Activated CD4-positive, alpha-beta T cell treated with anti-CD3 and anti-CD28 coated beads, Interleukin-2, Interleukin-6, amounts not matched to agents 100 ng/mL and 50 ng/mL, durations not matched to agents 16 hours and 8 hours (primary cell): Measurements from ENCODE around the gene ZNF197.
"Not testable (repeated sequence)": the region's sequence is repeated elsewhere in the genome, so short reads cannot be mapped to it uniquely, and the experiment has no call there.

ENCODE experiments used
- DNase-seq: peaks from one replicate; pipeline ENCODE4 v3.0.0-alpha.2; 2020

ZNF197 gene

GRCh38 chr3:44665173-44665572 lies 40.3 kb downstream of the ZNF197 start:
- no peak for DNase-seq

DNA sequence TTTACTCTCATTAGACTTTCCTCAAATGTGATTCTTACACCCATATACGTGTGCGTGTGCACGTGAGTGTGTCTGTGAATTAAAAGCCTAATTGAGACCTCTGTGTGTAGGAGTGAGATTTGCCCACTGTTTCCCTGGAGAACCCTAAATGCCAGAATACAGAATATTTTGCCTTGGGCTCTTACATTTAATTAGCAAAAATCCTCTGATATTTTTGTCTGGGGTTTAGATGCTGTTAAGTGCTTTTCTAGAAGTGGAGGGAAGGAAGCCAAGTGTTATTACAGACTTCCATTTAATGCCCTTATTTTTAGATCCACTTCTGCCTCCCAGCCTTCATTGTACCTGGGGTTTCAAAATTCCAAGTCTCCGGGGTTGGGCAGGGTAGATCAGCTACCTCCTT lies 41.5 kb downstream of the ZNF197 start:
- DNase-seq: no peak

DNA sequence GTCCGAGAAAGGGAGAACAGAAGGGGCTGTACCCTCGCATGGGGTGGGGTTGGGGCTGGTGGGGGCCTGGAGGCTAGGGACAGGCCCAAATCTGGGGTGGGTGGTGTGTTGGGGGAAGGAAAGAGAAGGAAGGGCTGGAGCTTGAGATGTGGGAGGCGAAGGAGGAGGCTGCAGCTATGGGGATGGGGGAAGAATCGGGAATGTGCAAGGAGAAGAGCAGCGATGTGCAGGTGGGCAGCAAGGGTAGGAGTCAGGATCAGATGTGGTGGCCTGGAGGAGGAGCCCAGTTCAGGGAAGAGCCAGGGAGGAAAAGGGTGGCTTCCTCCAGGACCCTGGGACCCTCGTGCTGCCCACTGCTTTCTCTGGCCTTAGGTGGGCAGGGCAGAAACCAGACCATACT lies 44.9 kb downstream of the ZNF197 start:
- no peak for DNase-seq

GRCh38 chr3:44673466-44673865 lies 48.6 kb downstream of the ZNF197 start:
- DNase-seq: not testable (repeated sequence)

DNA sequence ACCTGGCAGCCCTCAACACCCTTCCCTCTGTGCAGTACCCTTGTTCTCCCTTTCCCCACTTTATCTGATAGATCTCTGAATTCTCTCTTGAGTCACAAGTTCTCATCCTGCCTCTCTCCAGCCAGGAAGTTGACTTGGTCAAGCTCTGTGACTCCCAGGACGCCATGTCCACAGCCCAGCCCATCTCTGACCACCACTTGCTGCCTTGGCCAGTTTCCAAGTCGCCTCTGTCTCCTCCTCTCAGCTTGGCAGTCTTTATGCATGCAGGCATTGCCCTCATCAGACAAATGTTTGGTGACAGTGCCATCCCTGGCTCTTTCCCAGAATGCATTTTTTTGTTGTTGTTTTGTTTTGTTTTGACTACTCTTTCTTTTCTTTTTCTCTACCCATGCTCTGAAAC lies 49.4 kb downstream of the ZNF197 start:
- DNase-seq: no peak

GRCh38 chr3:44678480-44679116 lies 53.8 kb downstream of the ZNF197 start:
- no peak for DNase-seq

DNA sequence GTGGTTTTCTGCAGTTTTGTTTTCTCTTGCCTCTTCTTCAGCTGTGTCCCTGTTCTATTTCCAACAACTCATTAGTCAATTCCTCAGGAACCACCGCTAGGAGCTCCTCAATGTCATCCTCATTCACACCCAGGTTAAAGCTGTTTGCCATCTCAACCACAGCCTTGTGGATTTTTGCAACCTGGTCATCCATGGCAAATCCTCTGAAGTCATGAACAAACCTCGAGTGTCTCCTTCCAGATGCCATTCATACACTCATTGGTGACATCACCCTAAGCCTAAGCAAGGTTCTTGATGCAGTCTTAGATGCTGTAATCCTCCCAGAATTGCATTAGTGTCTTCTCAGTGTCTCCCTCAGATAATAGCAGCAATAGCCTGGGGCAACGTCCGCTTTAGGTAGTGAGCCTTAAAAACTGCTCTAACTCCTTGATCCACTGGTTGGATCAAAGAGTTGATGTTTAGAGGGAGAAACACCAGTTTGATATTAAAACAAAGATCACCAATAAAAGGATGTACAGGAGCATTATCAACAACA lies 56.2 kb downstream of the ZNF197 start:
- no peak for DNase-seq

DNA sequence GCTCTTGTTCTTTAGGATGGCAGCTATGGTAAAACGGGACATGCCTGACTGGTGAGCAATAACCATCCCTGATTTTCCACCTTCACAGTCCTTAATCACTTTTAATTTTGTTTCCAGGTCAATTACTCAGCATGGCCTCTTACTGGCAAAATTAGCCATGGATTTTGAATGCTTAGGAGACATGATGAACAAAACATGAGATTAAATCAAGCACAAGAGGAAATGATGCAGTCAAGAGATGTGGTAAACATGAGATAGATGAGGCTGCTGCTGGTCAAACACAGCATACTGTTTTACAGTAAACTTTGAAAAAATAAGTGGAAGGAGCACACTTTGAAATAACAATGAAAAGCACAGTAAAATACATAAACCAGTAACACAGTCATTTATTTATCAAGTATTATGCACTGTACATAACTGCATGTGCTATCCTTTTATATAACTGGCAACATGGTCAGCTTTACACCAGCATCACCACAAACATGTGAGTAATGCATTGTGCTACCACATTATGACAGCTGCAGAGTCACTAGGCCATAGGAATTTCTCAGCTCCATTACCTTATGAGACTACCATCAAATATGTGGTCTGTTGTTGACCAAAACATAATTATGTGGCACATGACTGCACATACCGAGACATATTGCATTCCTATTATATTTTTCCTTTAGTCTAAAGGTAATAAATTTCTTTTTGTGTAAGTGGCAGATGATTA lies 57.5 kb downstream of the ZNF197 start:
- no peak for DNase-seq

DNA sequence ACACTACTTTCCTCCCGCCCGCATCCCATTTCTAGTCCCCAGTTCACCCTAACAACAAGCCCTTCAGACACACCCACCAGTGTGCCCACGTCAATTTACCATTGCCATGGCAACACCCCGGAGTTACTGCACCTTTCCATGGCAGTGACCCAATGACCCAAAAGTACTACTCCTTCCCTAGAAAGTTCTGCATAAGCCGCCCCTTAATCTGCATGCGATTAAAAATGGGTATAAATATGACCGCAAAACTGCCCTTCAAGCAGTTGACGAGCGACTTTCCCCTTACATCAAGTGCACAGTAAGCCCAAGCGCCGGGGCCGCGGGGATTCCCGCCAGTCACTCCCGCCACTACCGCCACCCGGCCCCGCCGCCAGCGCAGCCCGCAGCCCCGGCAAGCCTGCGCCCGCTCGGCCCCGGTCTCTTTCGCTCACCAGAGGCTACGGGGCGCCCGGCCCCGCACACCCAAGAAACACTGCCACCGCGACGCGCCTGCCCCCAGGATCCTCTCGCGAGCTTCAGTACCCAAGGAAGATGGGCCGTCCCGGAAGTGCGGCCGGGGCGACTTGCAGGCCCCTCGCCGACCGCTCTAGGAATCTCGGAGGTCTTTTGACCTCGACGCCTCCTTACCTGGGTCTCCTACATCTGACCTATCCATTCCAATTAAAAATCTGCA lies 60.4 kb downstream of the ZNF197 start:
- peak; percentile 19 for DNase-seq

- no peak for DNase-seq
Observed at GRCh38 chr3:44687898-44688297, 63.1 kb downstream of the ZNF197 start.
